Natural killer cell (primary cell): ENCODE data around the gene RAPGEF3. TPM values are rescaled to one million over a fixed set of nuclear protein-coding genes. Genes with fewer than 3 reads are reported as not detected.

Source experiments
- ATAC-seq, 3 donors: fragments of 150-1000 bp in 2 of 3; fragments of 200-7000 bp in 1 of 3; cut with Tn5 transposase; 1 replicate in 1 of 3; 2 replicates in 2 of 3; pipeline ENCODE4 v1.10.0; 2021; ENCODE audit warnings: mild to moderate bottlenecking in 2 of 3, moderate library complexity in 2 of 3
- DNase-seq, 2 donors: peaks; one replicate each; pipeline versions ENCODE4 v3.0.0 to v3.0.0-alpha.2; 2013 to 2021; ENCODE audit warnings: mixed read lengths in 1 of 2
- H3K27ac ChIP-seq: one replicate; pipeline ENCODE4 v1.5.1; 2013; ENCODE audit warnings: mild to moderate bottlenecking, low read length
- H3K27me3 ChIP-seq: one replicate; pipeline ENCODE4 v1.6.1; 2013; ENCODE audit warnings: low read length; ENCODE audit not compliant: control insufficient read depth, insufficient read depth
- H3K36me3 ChIP-seq: one replicate; pipeline ENCODE4 v1.6.1; 2013; ENCODE audit warnings: low read length; ENCODE audit not compliant: control insufficient read depth, insufficient read depth
- H3K4me1 ChIP-seq: one replicate; pipeline ENCODE4 v1.6.1; 2013; ENCODE audit warnings: low read length; ENCODE audit not compliant: control insufficient read depth, insufficient read depth
- H3K4me3 ChIP-seq: one replicate; pipeline ENCODE4 v1.5.1; 2013; ENCODE audit warnings: low read length
- H3K9me3 ChIP-seq: one replicate; pipeline ENCODE4 v1.6.1; 2013; ENCODE audit warnings: low read length; ENCODE audit not compliant: control insufficient read depth, insufficient read depth
- H3K27ac Mint-ChIP-seq, 2 donors: one replicate each; pipeline ENCODE4 v1.8.0; 2022; ENCODE audit warnings: mild to moderate bottlenecking in 2 of 2, mixed read lengths in 2 of 2, moderate library complexity in 1 of 2
- H3K27me3 Mint-ChIP-seq, 2 donors: one replicate each; pipeline ENCODE4 v1.8.0; 2022; ENCODE audit warnings: low read depth in 2 of 2, mixed read lengths in 2 of 2
- H3K36me3 Mint-ChIP-seq: one replicate; pipeline ENCODE4 v1.8.0; 2022; ENCODE audit warnings: mixed read lengths
- H3K4me1 Mint-ChIP-seq, 2 donors: one replicate each; pipeline ENCODE4 v1.8.0; 2022; ENCODE audit warnings: mixed read lengths in 2 of 2
- H3K4me3 Mint-ChIP-seq: one replicate; pipeline ENCODE4 v1.8.0; 2022; ENCODE audit warnings: mild to moderate bottlenecking, moderate library complexity, mixed read lengths
- H3K9me3 Mint-ChIP-seq, 2 donors: one replicate each; pipeline ENCODE4 v1.8.0; 2022; ENCODE audit warnings: mixed read lengths in 2 of 2
- WGBS: methylation state at CpG from one replicate; pipeline ENCODE4 v1.1.7; 2013; ENCODE audit warnings: missing lambda C conversion rate; ENCODE audit not compliant: insufficient coverage; 5-methylcytosine and 5-hydroxymethylcytosine counted together
- intact Hi-C: fragments of 100-400 bp; cut with micrococcal nuclease; formaldehyde crosslinking; loops from one replicate; pipeline ENCODE4 v1.14.2; 2022
- total RNA-seq, 4 donors: library from RNA; stranded (reverse); fragments of 120-200 nt in 1 of 4; gene quantifications; one replicate each; pipeline versions ENCODE4 v1.2.3 to v1.2.4, GENCODE V29; 2013 to 2022
- TF ChIP-seq, protein P1 (sequence below): fragments of 200-600 bp; IDR thresholded peaks from one replicate; pipeline ENCODE4 v1.8.0; 2022; ENCODE audit warnings: antibody characterized with exemption

RAPGEF3 gene
- total RNA-seq, 3 donors from 2014 or later (not counting 1 experiment from before 2014, with no cell fraction given) = 0.23 to 0.73 (median 0.49) TPM

DNA sequence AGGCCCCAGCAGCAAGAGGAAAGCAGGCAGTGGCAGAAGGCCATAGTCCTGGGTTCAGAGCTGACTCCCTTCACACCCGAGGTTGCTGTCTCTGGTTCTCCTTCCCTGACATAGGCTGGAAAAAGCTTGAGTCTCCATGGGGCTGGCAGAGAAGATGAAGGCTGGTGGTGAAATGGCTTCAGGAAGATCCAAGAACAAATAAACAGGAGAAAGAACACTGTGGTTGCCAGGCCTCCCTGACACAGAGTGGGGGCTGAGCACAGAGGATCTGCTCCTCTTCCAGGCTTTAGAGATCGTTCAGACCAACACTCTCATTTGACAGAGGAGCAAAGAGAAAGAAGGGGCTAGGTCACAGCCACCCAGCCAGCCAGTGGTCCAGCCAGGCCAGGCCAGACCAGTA lies 46.7 kb upstream of the RAPGEF3 start:
- no peaks in the 10 kb centered on the region for H3K27me3 Mint-ChIP-seq
- H3K4me3 Mint-ChIP-seq = peak overlapping the region; percentile 35
- H3K4me3 ChIP-seq = no peak overlapping the region
- no peaks in the 10 kb centered on the region for H3K9me3 ChIP-seq
- H3K36me3 ChIP-seq = peaks cover 12% of the 10 kb centered on the region
- TF ChIP-seq, protein P1, sequence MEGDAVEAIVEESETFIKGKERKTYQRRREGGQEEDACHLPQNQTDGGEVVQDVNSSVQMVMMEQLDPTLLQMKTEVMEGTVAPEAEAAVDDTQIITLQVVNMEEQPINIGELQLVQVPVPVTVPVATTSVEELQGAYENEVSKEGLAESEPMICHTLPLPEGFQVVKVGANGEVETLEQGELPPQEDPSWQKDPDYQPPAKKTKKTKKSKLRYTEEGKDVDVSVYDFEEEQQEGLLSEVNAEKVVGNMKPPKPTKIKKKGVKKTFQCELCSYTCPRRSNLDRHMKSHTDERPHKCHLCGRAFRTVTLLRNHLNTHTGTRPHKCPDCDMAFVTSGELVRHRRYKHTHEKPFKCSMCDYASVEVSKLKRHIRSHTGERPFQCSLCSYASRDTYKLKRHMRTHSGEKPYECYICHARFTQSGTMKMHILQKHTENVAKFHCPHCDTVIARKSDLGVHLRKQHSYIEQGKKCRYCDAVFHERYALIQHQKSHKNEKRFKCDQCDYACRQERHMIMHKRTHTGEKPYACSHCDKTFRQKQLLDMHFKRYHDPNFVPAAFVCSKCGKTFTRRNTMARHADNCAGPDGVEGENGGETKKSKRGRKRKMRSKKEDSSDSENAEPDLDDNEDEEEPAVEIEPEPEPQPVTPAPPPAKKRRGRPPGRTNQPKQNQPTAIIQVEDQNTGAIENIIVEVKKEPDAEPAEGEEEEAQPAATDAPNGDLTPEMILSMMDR = no peak
- intact Hi-C loops = no loop called here
- peaks cover 90 to 93% of the 10 kb centered on the region in 2 donors for H3K4me1 Mint-ChIP-seq
- no peaks in the 10 kb centered on the region for H3K36me3 Mint-ChIP-seq
- H3K9me3 Mint-ChIP-seq = no peaks in the 10 kb centered on the region
- H3K4me1 ChIP-seq = peaks cover 97% of the 10 kb centered on the region
- 77% methylated on average over 2 of the region's 2 CpGs for WGBS
- DNase-seq (no peak), ATAC-seq (no peak)
- peak overlapping the region; percentile 91 to 92 for H3K27ac Mint-ChIP-seq
- H3K27me3 ChIP-seq = no peaks in the 10 kb centered on the region
- H3K27ac ChIP-seq = peak overlapping the region; percentile 4

DNA sequence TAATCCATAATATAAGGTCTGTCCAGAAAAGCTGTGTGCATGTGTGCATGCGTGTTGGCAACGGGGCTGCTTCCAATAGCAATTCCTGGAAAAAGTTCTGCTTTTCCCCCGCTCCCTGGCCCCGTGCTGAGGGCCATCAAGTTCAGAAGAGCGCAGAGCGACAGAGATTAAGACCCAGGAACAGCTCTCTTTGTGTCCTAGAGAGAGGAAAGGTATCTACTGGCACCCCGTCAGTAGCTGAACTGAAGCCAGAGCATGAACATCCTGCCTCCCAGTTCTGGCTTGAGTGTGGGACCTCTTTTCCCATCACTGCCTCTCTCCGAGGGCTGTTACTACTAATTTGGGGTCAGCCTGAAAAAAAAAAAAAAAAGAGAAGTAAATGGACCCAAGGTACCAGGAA lies 45.5 kb upstream of the RAPGEF3 start:
- no peak for DNase-seq
- whole genome bisulfite sequencing = 86% methylated on average over 8 of the region's 8 CpGs
- H3K9me3 ChIP-seq = no peaks in the 10 kb centered on the region
- no peaks in the 10 kb centered on the region for H3K27me3 Mint-ChIP-seq
- H3K4me1 Mint-ChIP-seq = peaks cover 83 to 92% of the 10 kb centered on the region in 2 donors
- TF ChIP-seq, protein P1 = no peak
- peak overlapping the region; percentile 91 to 92 for H3K27ac Mint-ChIP-seq
- no peaks in the 10 kb centered on the region for H3K36me3 Mint-ChIP-seq
- H3K4me3 ChIP-seq = no peak overlapping the region
- no peak overlapping the region for H3K27ac ChIP-seq
- no peak overlapping the region for H3K4me3 Mint-ChIP-seq
- H3K27me3 ChIP-seq = no peaks in the 10 kb centered on the region
- intact Hi-C loops = no loop called here
- peaks cover 12% of the 10 kb centered on the region for H3K36me3 ChIP-seq
- ATAC-seq = no peak
- peaks cover 97% of the 10 kb centered on the region for H3K4me1 ChIP-seq
- H3K9me3 Mint-ChIP-seq = no peaks in the 10 kb centered on the region

DNA sequence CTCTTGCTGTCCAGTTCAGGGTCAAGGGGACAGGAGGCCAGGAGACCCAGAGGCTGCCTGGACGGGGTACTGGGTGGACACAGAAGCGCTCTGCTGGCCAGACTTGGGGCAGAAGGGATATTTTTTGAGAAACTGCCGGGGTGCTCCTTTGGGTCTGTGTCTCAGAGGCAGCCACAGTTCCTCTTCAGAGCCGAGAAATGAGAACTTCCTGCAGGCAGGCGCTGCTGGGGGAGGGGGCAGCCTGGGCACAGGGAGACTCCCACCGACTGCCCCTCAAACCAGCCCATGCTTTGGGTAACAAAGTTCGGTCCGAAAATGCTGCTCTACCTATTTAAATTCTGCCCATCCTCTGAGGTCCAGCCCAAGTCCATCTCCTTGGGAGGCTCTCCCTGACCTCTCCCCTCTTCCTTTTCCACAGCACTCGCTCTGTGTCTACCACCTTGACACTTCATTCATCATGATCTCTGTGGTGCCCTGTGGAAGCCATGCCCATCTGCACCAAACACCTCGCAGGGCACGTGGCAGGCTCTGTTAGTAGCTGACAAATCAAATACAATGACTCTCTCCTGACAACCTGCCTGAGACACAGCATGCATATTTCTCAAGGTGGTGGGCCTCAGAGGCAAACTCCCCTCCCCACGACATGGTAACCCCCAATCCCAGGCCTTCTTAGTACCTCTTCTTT lies 44.7 kb upstream of the RAPGEF3 start:
- peak overlapping the region; percentile 72 for H3K4me3 Mint-ChIP-seq
- peak overlapping the region; percentile 32 for H3K27ac ChIP-seq

More for the DNA sequence above, 44.7 kb upstream of the RAPGEF3 start:
- Histone ChIP-seq H3K4me3 (no peak overlapping the region), H3K9me3 (no peaks in the 10 kb centered on the region), H3K4me1 (peaks cover 94% of the 10 kb centered on the region), H3K36me3 (peaks cover 18% of the 10 kb centered on the region), H3K27me3 (no peaks in the 10 kb centered on the region)
- H3K36me3 Mint-ChIP-seq = no peaks in the 10 kb centered on the region
- 29% methylated on average over 12 of the region's 12 CpGs for WGBS
- TF ChIP-seq, protein P1 = no peak
- intact Hi-C loops = no loop called here
- no peaks in the 10 kb centered on the region for H3K27me3 Mint-ChIP-seq
- H3K4me1 Mint-ChIP-seq = peaks cover 74 to 87% of the 10 kb centered on the region in 2 donors
- H3K9me3 Mint-ChIP-seq = no peaks in the 10 kb centered on the region
- ATAC-seq = no peak
- H3K27ac Mint-ChIP-seq = peak overlapping the region; percentile 91 to 92
- peak in 1 of 2 donors; percentile 36 for DNase-seq
